AG10803 (cell line): ENCODE data around the gene FBXO10.
A peak's percentile ranks its signal among the peaks of the same experiment; 100 is the strongest.

Experiments
- DNase-seq: peaks from one replicate; pipeline ENCODE4 v3.0.0; 2010; ENCODE audit warnings: low read depth
- H3K4me3 ChIP-seq: 2 replicates; pipeline ENCODE4 v1.5.1; 2011; ENCODE audit warnings: mild to moderate bottlenecking, low read length, control low read depth
- TF ChIP-seq, protein P1 (sequence below): conservative IDR thresholded peaks from 2 replicates; pipeline ENCODE4 v1.5.1; 2011; ENCODE audit warnings: mild to moderate bottlenecking, low read length, control low read depth, inconsistent platforms

The FBXO10 gene, protein sequence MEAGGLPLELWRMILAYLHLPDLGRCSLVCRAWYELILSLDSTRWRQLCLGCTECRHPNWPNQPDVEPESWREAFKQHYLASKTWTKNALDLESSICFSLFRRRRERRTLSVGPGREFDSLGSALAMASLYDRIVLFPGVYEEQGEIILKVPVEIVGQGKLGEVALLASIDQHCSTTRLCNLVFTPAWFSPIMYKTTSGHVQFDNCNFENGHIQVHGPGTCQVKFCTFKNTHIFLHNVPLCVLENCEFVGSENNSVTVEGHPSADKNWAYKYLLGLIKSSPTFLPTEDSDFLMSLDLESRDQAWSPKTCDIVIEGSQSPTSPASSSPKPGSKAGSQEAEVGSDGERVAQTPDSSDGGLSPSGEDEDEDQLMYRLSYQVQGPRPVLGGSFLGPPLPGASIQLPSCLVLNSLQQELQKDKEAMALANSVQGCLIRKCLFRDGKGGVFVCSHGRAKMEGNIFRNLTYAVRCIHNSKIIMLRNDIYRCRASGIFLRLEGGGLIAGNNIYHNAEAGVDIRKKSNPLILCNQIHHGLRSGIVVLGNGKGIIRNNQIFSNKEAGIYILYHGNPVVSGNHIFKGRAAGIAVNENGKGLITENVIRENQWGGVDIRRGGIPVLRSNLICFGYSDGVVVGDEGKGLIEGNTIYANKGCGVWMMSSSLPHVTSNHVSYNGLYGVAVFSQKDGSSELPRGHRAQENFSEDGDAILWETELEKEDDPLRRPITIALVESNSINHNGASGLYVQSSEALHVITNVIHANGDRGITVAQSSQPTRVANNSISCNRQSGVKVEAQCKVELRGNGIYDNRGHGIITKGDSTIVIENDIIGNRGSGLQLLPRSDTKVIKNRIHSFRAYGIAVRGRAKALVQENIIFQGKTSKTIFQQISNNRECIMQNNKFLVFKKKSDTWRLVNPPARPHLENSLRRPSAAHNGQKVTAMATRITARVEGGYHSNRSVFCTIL

DNA sequence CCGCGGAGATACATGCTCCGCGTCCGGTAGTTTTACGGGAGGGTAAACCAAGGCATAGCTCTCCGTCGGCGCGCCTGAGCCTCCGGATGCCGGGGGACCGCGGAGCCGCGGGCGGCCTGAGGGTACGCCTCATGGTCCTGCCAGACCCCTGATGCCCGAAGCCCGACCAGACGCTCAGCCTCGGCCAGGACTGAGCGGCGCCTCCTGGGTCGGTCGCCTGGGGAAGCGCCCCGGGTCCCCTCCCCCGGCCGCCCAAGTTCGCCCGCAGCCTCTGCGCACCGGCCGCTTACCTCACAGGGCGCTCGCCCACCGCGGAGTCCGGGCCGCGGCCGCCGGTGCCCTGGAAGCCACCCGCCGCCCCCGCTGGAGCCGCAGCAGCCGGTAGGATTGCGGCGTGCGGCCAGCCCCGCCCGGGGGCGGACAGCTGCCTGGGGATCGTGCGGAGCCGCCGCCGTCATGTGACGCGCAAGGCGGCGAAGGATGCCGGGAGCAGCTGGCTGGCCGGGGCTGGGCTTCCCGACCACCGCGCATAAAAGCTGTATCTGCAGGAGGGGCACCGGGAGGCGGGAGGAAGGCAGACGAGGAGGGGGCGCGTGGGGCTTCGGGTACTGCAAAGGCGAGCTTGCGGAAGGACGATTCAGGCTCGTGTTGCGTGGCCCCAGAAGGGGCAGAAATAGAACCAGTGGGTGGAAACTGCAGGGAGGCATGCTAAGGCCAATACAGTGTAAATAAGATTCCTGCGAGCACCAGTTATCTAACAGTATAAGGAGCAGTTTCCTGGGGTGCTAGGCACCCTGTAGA, at the start of gene FBXO10:
FBXO10 (minus strand) TSS at position 460 of the 801 bp plus-strand sequence. CDS start 34,612 bp downstream, outside the sequence.
- TF ChIP-seq, protein P1, sequence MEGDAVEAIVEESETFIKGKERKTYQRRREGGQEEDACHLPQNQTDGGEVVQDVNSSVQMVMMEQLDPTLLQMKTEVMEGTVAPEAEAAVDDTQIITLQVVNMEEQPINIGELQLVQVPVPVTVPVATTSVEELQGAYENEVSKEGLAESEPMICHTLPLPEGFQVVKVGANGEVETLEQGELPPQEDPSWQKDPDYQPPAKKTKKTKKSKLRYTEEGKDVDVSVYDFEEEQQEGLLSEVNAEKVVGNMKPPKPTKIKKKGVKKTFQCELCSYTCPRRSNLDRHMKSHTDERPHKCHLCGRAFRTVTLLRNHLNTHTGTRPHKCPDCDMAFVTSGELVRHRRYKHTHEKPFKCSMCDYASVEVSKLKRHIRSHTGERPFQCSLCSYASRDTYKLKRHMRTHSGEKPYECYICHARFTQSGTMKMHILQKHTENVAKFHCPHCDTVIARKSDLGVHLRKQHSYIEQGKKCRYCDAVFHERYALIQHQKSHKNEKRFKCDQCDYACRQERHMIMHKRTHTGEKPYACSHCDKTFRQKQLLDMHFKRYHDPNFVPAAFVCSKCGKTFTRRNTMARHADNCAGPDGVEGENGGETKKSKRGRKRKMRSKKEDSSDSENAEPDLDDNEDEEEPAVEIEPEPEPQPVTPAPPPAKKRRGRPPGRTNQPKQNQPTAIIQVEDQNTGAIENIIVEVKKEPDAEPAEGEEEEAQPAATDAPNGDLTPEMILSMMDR, result no peak
- H3K4me3 ChIP-seq, result peak within 1 kb of the TSS; percentile 66
- peak; percentile 58 for DNase-seq

DNA sequence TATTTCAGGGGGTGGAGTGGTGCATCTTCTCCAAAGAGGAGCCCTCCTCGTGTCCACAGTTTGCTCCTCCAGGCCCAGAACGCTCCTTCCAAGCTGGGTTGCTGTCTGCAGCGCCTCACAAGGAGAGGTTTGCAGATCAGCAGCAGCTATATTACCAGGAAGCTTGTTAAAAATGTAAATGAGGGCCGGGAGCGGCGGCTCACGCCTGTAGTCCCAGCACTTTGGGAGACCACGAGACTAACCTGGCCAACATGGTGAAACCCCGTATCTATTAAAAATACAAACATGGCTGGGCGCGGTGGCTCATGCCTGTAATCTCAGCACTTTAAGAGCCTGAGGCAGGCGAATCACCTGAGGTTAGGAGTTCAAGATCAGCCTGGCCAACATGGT, 49.6 kb upstream of the FBXO10 start:
- TF ChIP-seq, protein P1, result no peak
- no peak overlapping the region for H3K4me3 ChIP-seq
- no peak for DNase-seq

DNA sequence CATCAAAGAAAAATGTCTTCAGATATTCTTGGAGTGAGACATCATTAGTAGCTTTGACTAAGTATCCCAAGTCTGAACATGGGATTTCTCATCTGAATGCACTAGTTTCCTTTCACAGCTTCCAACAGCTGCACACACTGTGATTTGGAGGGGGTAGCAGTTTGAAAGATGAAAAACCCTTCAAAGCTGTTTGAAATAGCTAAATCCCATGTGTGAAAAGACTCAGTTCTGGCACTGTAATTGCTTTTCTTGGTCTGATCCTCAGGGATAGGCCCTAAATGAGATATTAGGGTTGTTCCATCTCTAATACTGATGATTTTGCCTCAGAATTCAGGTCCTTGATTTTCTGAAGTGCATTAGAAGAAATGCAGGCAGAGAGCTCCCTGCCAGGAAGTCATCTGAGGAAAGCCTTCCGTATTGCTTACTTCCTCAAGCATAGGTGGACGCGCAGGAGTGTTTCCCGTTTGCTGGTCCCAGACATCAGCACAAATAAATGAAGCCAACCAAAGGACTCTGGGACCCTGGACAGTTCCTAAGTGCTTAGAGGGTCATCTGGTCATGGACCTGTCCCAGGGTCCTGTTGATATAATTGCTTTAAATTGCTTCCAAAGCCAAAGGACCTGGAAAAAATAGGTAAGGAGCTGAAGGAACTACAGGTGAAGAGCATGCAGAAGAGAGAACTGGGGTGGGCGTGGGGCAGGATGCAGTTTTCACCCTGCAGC, 49.0 kb upstream of the FBXO10 start:
- TF ChIP-seq, protein P1, result no peak
- no peak for DNase-seq
- no peak overlapping the region for H3K4me3 ChIP-seq

DNA sequence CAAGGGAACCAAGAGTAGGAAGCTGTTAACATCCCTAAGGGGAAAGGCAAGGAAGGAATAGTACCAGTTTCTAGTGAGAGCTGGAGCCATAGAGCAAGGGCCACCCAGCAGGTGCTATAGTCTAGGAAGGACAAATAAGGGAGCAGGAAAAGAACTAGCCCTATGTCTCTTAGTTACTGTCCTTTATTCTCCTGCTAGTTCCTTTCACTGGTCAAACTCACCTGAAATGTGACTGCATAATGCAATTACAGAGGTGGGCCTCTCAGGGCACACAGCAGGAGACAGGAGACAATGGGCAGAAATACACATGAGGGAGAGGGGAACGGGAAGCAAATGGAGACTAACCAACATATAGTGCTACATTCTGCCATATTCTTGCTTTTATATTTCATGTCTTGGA, 47.9 kb upstream of the FBXO10 start:
- TF ChIP-seq, protein P1, result no peak
- no peak overlapping the region for H3K4me3 ChIP-seq
- no peak for DNase-seq

DNA sequence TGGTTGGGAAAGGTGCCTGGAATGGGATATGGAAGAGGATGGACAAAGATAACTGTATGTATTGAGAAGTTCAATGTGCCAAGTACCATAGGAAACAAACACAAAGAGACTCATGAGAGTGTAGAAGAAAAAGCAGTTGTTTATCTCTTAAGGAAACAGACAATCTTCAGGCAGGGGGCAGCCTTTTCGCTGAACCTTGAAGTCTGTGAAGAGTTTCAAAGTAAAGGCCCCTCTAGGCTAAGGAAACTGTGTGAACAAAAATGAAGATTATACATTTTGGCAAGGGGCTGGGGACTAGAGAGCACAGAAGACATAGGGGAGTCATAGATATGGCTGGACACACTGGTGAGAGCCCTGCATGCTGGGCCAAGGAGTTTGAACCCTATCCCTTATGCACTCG, 47.1 kb upstream of the FBXO10 start:
- no peak for DNase-seq
- H3K4me3 ChIP-seq, result no peak overlapping the region
- TF ChIP-seq, protein P1, result no peak

DNA sequence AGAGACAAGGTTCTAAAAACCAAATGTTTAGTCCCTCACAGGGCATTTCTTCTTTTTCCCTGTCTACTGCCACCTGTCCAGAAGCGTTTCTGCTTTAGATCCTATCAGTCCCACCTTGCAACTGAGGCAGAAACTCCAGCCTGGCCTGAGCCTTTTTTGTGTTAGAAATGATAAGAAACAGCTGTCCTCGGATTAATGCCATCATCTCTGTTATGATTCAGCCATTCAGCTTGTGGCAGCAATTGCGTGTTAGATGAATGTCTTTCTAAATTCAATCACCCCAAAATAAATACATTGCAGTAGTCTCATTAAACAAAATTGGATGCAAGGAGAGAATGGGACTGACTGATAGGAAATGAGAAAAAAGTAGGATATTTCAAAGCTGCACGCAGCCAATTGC, 46.3 kb upstream of the FBXO10 start:
- peak; percentile 64 for DNase-seq

More for the DNA sequence above, 46.3 kb upstream of the FBXO10 start:
- H3K4me3 ChIP-seq, result no peak overlapping the region
- TF ChIP-seq, protein P1, result no peak
